ENCODE measurements around the gene CYSRT1. TPM values are rescaled to one million over a fixed set of nuclear protein-coding genes. Genes with fewer than 3 reads are reported as not detected.

Gene CYSRT1
- total and polyA plus RNA-seq, 2 donors (not counting 1 experiment from before 2014, with no cell fraction given) = 0.19 to 0.66 TPM

GRCh38 chr9:137199411-137200121 lies 25.4 kb upstream of the CYSRT1 start:
- Histone ChIP-seq H3K9me3 (ENCODE audit: control insufficient read depth, insufficient read depth, low read depth, low read length) (no peaks in the 10 kb centered on the region), H3K36me3 (ENCODE audit: control insufficient read depth, insufficient read depth, low read length) (no peaks in the 10 kb centered on the region), H4K20me1 (ENCODE audit: control insufficient read depth, extremely low read depth, insufficient read depth, low read length) (no peaks in the 10 kb centered on the region), H3K4me1 (ENCODE audit: control insufficient read depth, extremely low read depth, insufficient read depth, low read length) (peaks cover 14% of the 10 kb centered on the region), H3K4me2 (ENCODE audit: extremely low read depth, insufficient read depth, low read length) (peak overlapping the region; percentile 78), H3K27ac (ENCODE audit: insufficient read depth, low read length) (no peak overlapping the region), H3K79me2 (ENCODE audit: control insufficient read depth, insufficient read depth, low read length) (peaks cover 21% of the 10 kb centered on the region), H3K9ac (ENCODE audit: insufficient read depth, low read length) (no peak overlapping the region), H2AFZ (ENCODE audit: low read length) (no peak overlapping the region), H3K4me3 (replicated peaks in 1 of 4; ENCODE audit: control extremely low read depth in 1 of 4, insufficient read depth in 1 of 4, low read depth in 3 of 4, low read length in 4 of 4) (peak overlapping the region; percentile 27 to 54 (median 34)), H3K27me3 (ENCODE audit: control insufficient read depth, insufficient read depth, low read length) (no peaks in the 10 kb centered on the region)
- no peak for TF ChIP-seq EZH2 (IDR thresholded peaks at IDR 0.05; ENCODE audit: low read length, missing control alignments)
- TF ChIP-seq, protein P1, sequence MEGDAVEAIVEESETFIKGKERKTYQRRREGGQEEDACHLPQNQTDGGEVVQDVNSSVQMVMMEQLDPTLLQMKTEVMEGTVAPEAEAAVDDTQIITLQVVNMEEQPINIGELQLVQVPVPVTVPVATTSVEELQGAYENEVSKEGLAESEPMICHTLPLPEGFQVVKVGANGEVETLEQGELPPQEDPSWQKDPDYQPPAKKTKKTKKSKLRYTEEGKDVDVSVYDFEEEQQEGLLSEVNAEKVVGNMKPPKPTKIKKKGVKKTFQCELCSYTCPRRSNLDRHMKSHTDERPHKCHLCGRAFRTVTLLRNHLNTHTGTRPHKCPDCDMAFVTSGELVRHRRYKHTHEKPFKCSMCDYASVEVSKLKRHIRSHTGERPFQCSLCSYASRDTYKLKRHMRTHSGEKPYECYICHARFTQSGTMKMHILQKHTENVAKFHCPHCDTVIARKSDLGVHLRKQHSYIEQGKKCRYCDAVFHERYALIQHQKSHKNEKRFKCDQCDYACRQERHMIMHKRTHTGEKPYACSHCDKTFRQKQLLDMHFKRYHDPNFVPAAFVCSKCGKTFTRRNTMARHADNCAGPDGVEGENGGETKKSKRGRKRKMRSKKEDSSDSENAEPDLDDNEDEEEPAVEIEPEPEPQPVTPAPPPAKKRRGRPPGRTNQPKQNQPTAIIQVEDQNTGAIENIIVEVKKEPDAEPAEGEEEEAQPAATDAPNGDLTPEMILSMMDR (conservative IDR thresholded peaks at IDR 0.05 in 1 of 2, IDR thresholded peaks at IDR 0.05 in 1 of 2; ENCODE audit: low read depth in 1 of 2, low read length in 2 of 2) = no peak
- peak in 1 of 2 donors; percentile 30 for DNase-seq (ENCODE audit: low read depth in 2 of 2)

- peak within 1 kb of the TSS; percentile 24 for H3K27ac ChIP-seq (ENCODE audit: insufficient read depth, low read length)
Measured at GRCh38 chr9:137200311-137201204, 24.4 kb upstream of the CYSRT1 start, which contains the start of gene TPRN. Gene TPRN, minus strand, starts transcription at chr9:137200741. Its CDS starts 30 bp downstream, at chr9:137200711.

More at GRCh38 chr9:137200311-137201204, 24.4 kb upstream of the CYSRT1 start, which contains the start of gene TPRN:
- peak within 1 kb of the TSS; percentile 78 for H3K4me2 ChIP-seq (ENCODE audit: extremely low read depth, insufficient read depth, low read length)
- H3K79me2 ChIP-seq (ENCODE audit: control insufficient read depth, insufficient read depth, low read length) = peaks cover 28% of the 10 kb centered on the region
- no peak for TF ChIP-seq EZH2 (IDR thresholded peaks at IDR 0.05; ENCODE audit: low read length, missing control alignments)
- TF ChIP-seq, protein P1 (conservative IDR thresholded peaks at IDR 0.05 in 1 of 2, IDR thresholded peaks at IDR 0.05 in 1 of 2; ENCODE audit: low read depth in 1 of 2, low read length in 2 of 2) = no peak
- H3K36me3 ChIP-seq (ENCODE audit: control insufficient read depth, insufficient read depth, low read length) = no peaks in the 10 kb centered on the region
- no peaks in the 10 kb centered on the region for H4K20me1 ChIP-seq (ENCODE audit: control insufficient read depth, extremely low read depth, insufficient read depth, low read length)
- no peaks in the 10 kb centered on the region for H3K9me3 ChIP-seq (ENCODE audit: control insufficient read depth, insufficient read depth, low read depth, low read length)
- peaks cover 16% of the 10 kb centered on the region for H3K4me1 ChIP-seq (ENCODE audit: control insufficient read depth, extremely low read depth, insufficient read depth, low read length)
- H3K4me3 ChIP-seq (replicated peaks in 1 of 4; ENCODE audit: control extremely low read depth in 1 of 4, insufficient read depth in 1 of 4, low read depth in 3 of 4, low read length in 4 of 4) = peak within 1 kb of the TSS; percentile 47 to 72 (median 60)
- DNase-seq (ENCODE audit: low read depth in 2 of 2) = peak; percentile 98 to 99
- H3K27me3 ChIP-seq (ENCODE audit: control insufficient read depth, insufficient read depth, low read length) = no peaks in the 10 kb centered on the region
- H3K9ac ChIP-seq (ENCODE audit: insufficient read depth, low read length) = peak within 1 kb of the TSS; percentile 61
- H2AFZ ChIP-seq (ENCODE audit: low read length) = no peak within 1 kb of the TSS

Data from fibroblast of lung (primary cell).